Measurements from ENCODE around the gene UPK1A. TPM values are rescaled to one million over a fixed set of nuclear protein-coding genes. Genes with fewer than 3 reads are reported as not detected.

The UPK1A gene
- total and polyA plus RNA-seq, 2 donors (not counting 3 experiments of a cell fraction or from before 2014, with no cell fraction given) = not detected

DNA sequence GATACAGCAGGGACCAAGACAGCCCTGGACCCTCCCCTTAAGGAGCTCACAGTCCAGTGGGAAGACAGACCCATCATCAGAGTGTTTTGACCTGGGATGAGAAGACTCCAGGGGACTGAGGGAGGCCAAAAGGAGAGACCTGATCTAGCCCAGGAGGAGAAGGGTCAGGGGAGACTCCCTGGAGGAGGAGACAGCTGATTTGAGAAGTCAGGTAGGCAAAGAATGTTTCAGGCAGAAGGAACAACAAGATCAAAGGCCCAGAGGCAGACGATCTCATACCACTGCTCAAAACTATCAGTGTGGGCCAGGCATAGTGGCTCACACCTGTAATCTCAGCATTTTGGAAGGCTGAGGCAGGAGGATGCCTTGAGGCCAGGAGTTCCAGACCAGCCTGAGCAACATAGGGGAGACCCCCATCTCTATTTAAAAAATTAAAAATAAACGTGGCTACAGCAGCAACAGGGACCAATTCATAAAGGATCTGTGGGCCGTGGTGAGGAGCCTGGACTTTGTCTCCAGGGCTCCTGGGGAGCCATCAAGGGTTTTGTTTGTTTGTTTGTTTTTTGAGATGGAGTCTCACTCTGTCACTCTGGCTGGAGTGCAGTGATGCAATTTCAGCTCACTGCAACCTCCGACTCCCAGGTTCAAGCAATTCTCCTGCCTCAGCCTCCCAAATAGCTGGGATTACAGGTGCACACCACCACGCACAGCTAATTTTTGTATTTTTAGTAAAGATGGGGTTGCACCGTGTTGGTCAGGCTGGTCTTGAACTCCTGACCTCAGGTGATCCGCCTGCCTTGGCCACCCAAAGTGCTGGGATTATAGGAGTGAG lies 20.4 kb upstream of the UPK1A start:
- H3K27me3 ChIP-seq (ENCODE audit: control insufficient read depth in 2 of 2, insufficient read depth in 2 of 2, low read length in 2 of 2) = no peaks in the 10 kb centered on the region
- ChIA-PET CTCF (interaction anchor here (0.6 kb wide), 1 partner anchor 100 kb away, joined by 3 read pairs; the partner anchor contains the start of genes PSENEN and U2AF1L4), POLR2A (no interaction called here)
- no peaks in the 10 kb centered on the region for H4K20me1 ChIP-seq (replicated peaks; ENCODE audit: control insufficient read depth, extremely low read depth, insufficient read depth, low read length)
- H3K4me1 ChIP-seq (ENCODE audit: control insufficient read depth, extremely low read depth, insufficient read depth, low read length) = peaks cover 23% of the 10 kb centered on the region
- H3K27ac ChIP-seq (ENCODE audit: insufficient read depth, low read depth, low read length) = no peak overlapping the region
- dilution Hi-C loops (cut with MboI; ENCODE audit: extremely low pct_ligation_motif_present, low sequenced_read_pairs) (no loop called here), intact Hi-C loops (cut with micrococcal nuclease) (loop anchor here (5.0 kb wide), 1 partner anchor 111 kb away; the partner anchor contains the start of genes HSPB6 and PROSER3)
- H3K9me3 ChIP-seq (replicated peaks; ENCODE audit: control insufficient read depth, insufficient read depth, low read length) = no peaks in the 10 kb centered on the region
- peak overlapping the region; percentile 25 for H2AFZ ChIP-seq (ENCODE audit: low read depth, low read length)
- TF ChIP-seq GATA2 (IDR thresholded peaks at IDR 0.05; ENCODE audit: insufficient read depth, insufficient read length, low read depth, low read length) = no peak
- TF ChIP-seq MYC (IDR thresholded peaks at IDR 0.05; ENCODE audit: low read depth, low read length) = no peak
- no peak for TF ChIP-seq POLR2AphosphoS5 (IDR thresholded peaks at IDR 0.05; ENCODE audit: insufficient read depth, low read depth, low read length)
- TF ChIP-seq, protein P1, sequence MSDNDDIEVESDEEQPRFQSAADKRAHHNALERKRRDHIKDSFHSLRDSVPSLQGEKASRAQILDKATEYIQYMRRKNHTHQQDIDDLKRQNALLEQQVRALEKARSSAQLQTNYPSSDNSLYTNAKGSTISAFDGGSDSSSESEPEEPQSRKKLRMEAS (IDR thresholded peaks at IDR 0.05; ENCODE audit: insufficient read depth, insufficient read length) = no peak
- TF ChIP-seq, protein P2, sequence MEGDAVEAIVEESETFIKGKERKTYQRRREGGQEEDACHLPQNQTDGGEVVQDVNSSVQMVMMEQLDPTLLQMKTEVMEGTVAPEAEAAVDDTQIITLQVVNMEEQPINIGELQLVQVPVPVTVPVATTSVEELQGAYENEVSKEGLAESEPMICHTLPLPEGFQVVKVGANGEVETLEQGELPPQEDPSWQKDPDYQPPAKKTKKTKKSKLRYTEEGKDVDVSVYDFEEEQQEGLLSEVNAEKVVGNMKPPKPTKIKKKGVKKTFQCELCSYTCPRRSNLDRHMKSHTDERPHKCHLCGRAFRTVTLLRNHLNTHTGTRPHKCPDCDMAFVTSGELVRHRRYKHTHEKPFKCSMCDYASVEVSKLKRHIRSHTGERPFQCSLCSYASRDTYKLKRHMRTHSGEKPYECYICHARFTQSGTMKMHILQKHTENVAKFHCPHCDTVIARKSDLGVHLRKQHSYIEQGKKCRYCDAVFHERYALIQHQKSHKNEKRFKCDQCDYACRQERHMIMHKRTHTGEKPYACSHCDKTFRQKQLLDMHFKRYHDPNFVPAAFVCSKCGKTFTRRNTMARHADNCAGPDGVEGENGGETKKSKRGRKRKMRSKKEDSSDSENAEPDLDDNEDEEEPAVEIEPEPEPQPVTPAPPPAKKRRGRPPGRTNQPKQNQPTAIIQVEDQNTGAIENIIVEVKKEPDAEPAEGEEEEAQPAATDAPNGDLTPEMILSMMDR (IDR thresholded peaks at IDR 0.05; ENCODE audit: extremely low read depth in 1 of 2, insufficient read depth in 1 of 2, low read depth in 1 of 2, low read length in 2 of 2) = no peak
- TF ChIP-seq JUN (IDR thresholded peaks at IDR 0.05; ENCODE audit: borderline replicate concordance, insufficient read depth, insufficient read length, low read depth) = no peak
- no peak for TF ChIP-seq EZH2 (IDR thresholded peaks at IDR 0.05; ENCODE audit: borderline replicate concordance, low read depth, low read length, severe bottlenecking)
- TF ChIP-seq POLR2A (IDR thresholded peaks at IDR 0.05; ENCODE audit: low read depth, low read length) = no peak
- TF ChIP-seq FOS (IDR thresholded peaks at IDR 0.05; ENCODE audit: borderline replicate concordance, insufficient read depth, low read length) = no peak
- no peaks in the 10 kb centered on the region for H3K9me1 ChIP-seq (replicated peaks; ENCODE audit: control insufficient read depth, extremely low read depth, insufficient read depth, low read length)
- H3K4me2 ChIP-seq (ENCODE audit: insufficient read depth, low read length) = no peak overlapping the region
- peaks cover 17% of the 10 kb centered on the region for H3K79me2 ChIP-seq (ENCODE audit: control insufficient read depth, insufficient read depth, low read length)
- DNase-seq (ENCODE audit: low read depth, low spot score) (no peak), FAIRE-seq (no peak)
- no peak overlapping the region for H3K4me3 ChIP-seq (replicated peaks in 1 of 3; ENCODE audit: insufficient read depth in 1 of 3, low read depth in 1 of 3, low read length in 3 of 3)
- H3K36me3 ChIP-seq (ENCODE audit: control insufficient read depth in 2 of 2, extremely low read depth in 1 of 2, insufficient read depth in 2 of 2, low read length in 2 of 2) = peaks cover 0 to under 1% of the 10 kb centered on the region in 2 experiments
- H3K9ac ChIP-seq (replicated peaks; ENCODE audit: extremely low read depth, insufficient read depth, low read length) = no peak overlapping the region
- BruUV-seq (replicated peaks) = no TSS peak
